ENCODE measurements around the gene TBC1D14.

TBC1D14 gene

GRCh38 chr4:7027913-7028312, 118.3 kb downstream of the TBC1D14 start:
- Histone ChIP-seq H3K9ac (ENCODE audit: low read depth, low read length) (no peak overlapping the region), H3K36me3 (ENCODE audit: control insufficient read depth, insufficient read depth, low read length) (peaks cover 54% of the 10 kb centered on the region), H3K9me3 (ENCODE audit: control insufficient read depth, insufficient read depth, low read length) (no peaks in the 10 kb centered on the region), H3K4me1 (ENCODE audit: control insufficient read depth, insufficient read depth, low read length) (no peaks in the 10 kb centered on the region), H3K27me3 (ENCODE audit: control insufficient read depth, insufficient read depth, low read length) (no peaks in the 10 kb centered on the region), H3K4me3 (ENCODE audit: low read depth, low read length) (no peak overlapping the region)

- no peaks in the 10 kb centered on the region for H3K4me1 ChIP-seq (ENCODE audit: control insufficient read depth, insufficient read depth, low read length)
- H3K4me3 ChIP-seq (ENCODE audit: low read depth, low read length): no peak overlapping the region
- no peaks in the 10 kb centered on the region for H3K27me3 ChIP-seq (ENCODE audit: control insufficient read depth, insufficient read depth, low read length)
- H3K9ac ChIP-seq (ENCODE audit: low read depth, low read length): no peak overlapping the region
- H3K36me3 ChIP-seq (ENCODE audit: control insufficient read depth, insufficient read depth, low read length): peaks cover 47% of the 10 kb centered on the region
- no peaks in the 10 kb centered on the region for H3K9me3 ChIP-seq (ENCODE audit: control insufficient read depth, insufficient read depth, low read length)
These were observed 119.6 kb downstream of the TBC1D14 start for GRCh38 chr4:7029212-7029611.

GRCh38 chr4:7029921-7030320, 120.3 kb downstream of the TBC1D14 start:
- Histone ChIP-seq H3K9me3 (ENCODE audit: control insufficient read depth, insufficient read depth, low read length) (no peaks in the 10 kb centered on the region), H3K4me1 (ENCODE audit: control insufficient read depth, insufficient read depth, low read length) (no peaks in the 10 kb centered on the region), H3K4me3 (ENCODE audit: low read depth, low read length) (no peak overlapping the region), H3K9ac (ENCODE audit: low read depth, low read length) (no peak overlapping the region), H3K36me3 (ENCODE audit: control insufficient read depth, insufficient read depth, low read length) (peaks cover 40% of the 10 kb centered on the region), H3K27me3 (ENCODE audit: control insufficient read depth, insufficient read depth, low read length) (no peaks in the 10 kb centered on the region)

- no peaks in the 10 kb centered on the region for H3K9me3 ChIP-seq (ENCODE audit: control insufficient read depth, insufficient read depth, low read length)
- H3K4me1 ChIP-seq (ENCODE audit: control insufficient read depth, insufficient read depth, low read length): no peaks in the 10 kb centered on the region
- H3K27me3 ChIP-seq (ENCODE audit: control insufficient read depth, insufficient read depth, low read length): no peaks in the 10 kb centered on the region
- peaks cover 34% of the 10 kb centered on the region for H3K36me3 ChIP-seq (ENCODE audit: control insufficient read depth, insufficient read depth, low read length)
- H3K9ac ChIP-seq (ENCODE audit: low read depth, low read length): no peak overlapping the region
- H3K4me3 ChIP-seq (ENCODE audit: low read depth, low read length): no peak overlapping the region
These were observed 121.2 kb downstream of the TBC1D14 start for GRCh38 chr4:7030856-7031255.

GRCh38 chr4:7031558-7032449, 122.2 kb downstream of the TBC1D14 start:
- H3K27me3 ChIP-seq (ENCODE audit: control insufficient read depth, insufficient read depth, low read length): no peaks in the 10 kb centered on the region
- peaks cover 34% of the 10 kb centered on the region for H3K36me3 ChIP-seq (ENCODE audit: control insufficient read depth, insufficient read depth, low read length)
- no peaks in the 10 kb centered on the region for H3K4me1 ChIP-seq (ENCODE audit: control insufficient read depth, insufficient read depth, low read length)
- no peak overlapping the region for H3K9ac ChIP-seq (ENCODE audit: low read depth, low read length)
- H3K4me3 ChIP-seq (ENCODE audit: low read depth, low read length): no peak overlapping the region
- no peaks in the 10 kb centered on the region for H3K9me3 ChIP-seq (ENCODE audit: control insufficient read depth, insufficient read depth, low read length)

- Histone ChIP-seq H3K27me3 (ENCODE audit: control insufficient read depth, insufficient read depth, low read length) (no peaks in the 10 kb centered on the region), H3K9me3 (ENCODE audit: control insufficient read depth, insufficient read depth, low read length) (no peaks in the 10 kb centered on the region), H3K4me1 (ENCODE audit: control insufficient read depth, insufficient read depth, low read length) (no peaks in the 10 kb centered on the region), H3K9ac (ENCODE audit: low read depth, low read length) (no peak overlapping the region), H3K36me3 (ENCODE audit: control insufficient read depth, insufficient read depth, low read length) (peaks cover 29% of the 10 kb centered on the region), H3K4me3 (ENCODE audit: low read depth, low read length) (no peak overlapping the region)
These were observed 123.0 kb downstream of the TBC1D14 start for GRCh38 chr4:7032596-7032995.

GRCh38 chr4:7034262-7035081, 124.8 kb downstream of the TBC1D14 start:
- Histone ChIP-seq H3K9me3 (ENCODE audit: control insufficient read depth, insufficient read depth, low read length) (no peaks in the 10 kb centered on the region), H3K9ac (ENCODE audit: low read depth, low read length) (no peak overlapping the region), H3K36me3 (ENCODE audit: control insufficient read depth, insufficient read depth, low read length) (peaks cover 25% of the 10 kb centered on the region), H3K4me1 (ENCODE audit: control insufficient read depth, insufficient read depth, low read length) (no peaks in the 10 kb centered on the region), H3K4me3 (ENCODE audit: low read depth, low read length) (no peak overlapping the region), H3K27me3 (ENCODE audit: control insufficient read depth, insufficient read depth, low read length) (no peaks in the 10 kb centered on the region)

GRCh38 chr4:7037425-7037824, 127.8 kb downstream of the TBC1D14 start:
- no peaks in the 10 kb centered on the region for H3K9me3 ChIP-seq (ENCODE audit: control insufficient read depth, insufficient read depth, low read length)
- no peak overlapping the region for H3K9ac ChIP-seq (ENCODE audit: low read depth, low read length)
- no peaks in the 10 kb centered on the region for H3K4me1 ChIP-seq (ENCODE audit: control insufficient read depth, insufficient read depth, low read length)
- H3K4me3 ChIP-seq (ENCODE audit: low read depth, low read length): no peak overlapping the region
- no peaks in the 10 kb centered on the region for H3K36me3 ChIP-seq (ENCODE audit: control insufficient read depth, insufficient read depth, low read length)
- peaks cover 18% of the 10 kb centered on the region for H3K27me3 ChIP-seq (ENCODE audit: control insufficient read depth, insufficient read depth, low read length)

- Histone ChIP-seq H3K9me3 (ENCODE audit: control insufficient read depth, insufficient read depth, low read length) (no peaks in the 10 kb centered on the region), H3K4me1 (ENCODE audit: control insufficient read depth, insufficient read depth, low read length) (peaks cover 2% of the 10 kb centered on the region), H3K27me3 (ENCODE audit: control insufficient read depth, insufficient read depth, low read length) (peaks cover 22% of the 10 kb centered on the region), H3K9ac (ENCODE audit: low read depth, low read length) (no peak overlapping the region), H3K4me3 (ENCODE audit: low read depth, low read length) (no peak overlapping the region), H3K36me3 (ENCODE audit: control insufficient read depth, insufficient read depth, low read length) (no peaks in the 10 kb centered on the region)
These were observed 131.1 kb downstream of the TBC1D14 start for GRCh38 chr4:7040765-7041164.

- peaks cover 2% of the 10 kb centered on the region for H3K4me1 ChIP-seq (ENCODE audit: control insufficient read depth, insufficient read depth, low read length)
- H3K36me3 ChIP-seq (ENCODE audit: control insufficient read depth, insufficient read depth, low read length): no peaks in the 10 kb centered on the region
- no peak overlapping the region for H3K9ac ChIP-seq (ENCODE audit: low read depth, low read length)
- no peaks in the 10 kb centered on the region for H3K9me3 ChIP-seq (ENCODE audit: control insufficient read depth, insufficient read depth, low read length)
- no peak overlapping the region for H3K4me3 ChIP-seq (ENCODE audit: low read depth, low read length)
- peaks cover 22% of the 10 kb centered on the region for H3K27me3 ChIP-seq (ENCODE audit: control insufficient read depth, insufficient read depth, low read length)
These were observed 131.6 kb downstream of the TBC1D14 start for GRCh38 chr4:7041246-7041645.

- Histone ChIP-seq H3K9ac (ENCODE audit: low read depth, low read length) (no peak overlapping the region), H3K36me3 (ENCODE audit: control insufficient read depth, insufficient read depth, low read length) (peaks cover 2% of the 10 kb centered on the region), H3K4me1 (ENCODE audit: control insufficient read depth, insufficient read depth, low read length) (peaks cover 2% of the 10 kb centered on the region), H3K27me3 (ENCODE audit: control insufficient read depth, insufficient read depth, low read length) (peaks cover 22% of the 10 kb centered on the region), H3K4me3 (ENCODE audit: low read depth, low read length) (peak overlapping the region; percentile 60), H3K9me3 (ENCODE audit: control insufficient read depth, insufficient read depth, low read length) (no peaks in the 10 kb centered on the region)
These were observed 132.3 kb downstream of the TBC1D14 start for GRCh38 chr4:7041801-7042502.
